Measurements from ENCODE around the gene SERTAD1. TPM values are rescaled to one million over a fixed set of nuclear protein-coding genes. Genes with fewer than 3 reads are reported as not detected.
"Not testable (repeated sequence)": the region's sequence is repeated elsewhere in the genome, so short reads cannot be mapped to it uniquely, and the experiment has no call there.

Gene SERTAD1
- total RNA-seq, 2 experiments from 2014 or later: 26.4 to 26.5 TPM

GRCh38 chr19:40457953-40458596, 32.3 kb upstream of the SERTAD1 start:
- Mint-ChIP-seq H3K36me3 (ENCODE audit: low read depth) (no peaks in the 10 kb centered on the region), H3K27me3 (no peaks in the 10 kb centered on the region), H3K4me1 (ENCODE audit: low read depth) (peaks cover 3% of the 10 kb centered on the region), H3K27ac (no peak overlapping the region), H3K9me3 (no peaks in the 10 kb centered on the region), H3K4me3 (no peak overlapping the region)
- H3K27ac ChIP-seq (ENCODE audit: low read depth in 1 of 2, low read length in 2 of 2): no peak overlapping the region
- intact Hi-C loops (cut with DNase I, micrococcal nuclease): no loop called here
- H3K9me3 ChIP-seq (ENCODE audit: control insufficient read depth in 1 of 2, insufficient read depth in 1 of 2, low read length in 2 of 2): no peaks in the 10 kb centered on the region
- no peaks in the 10 kb centered on the region for H3K4me1 ChIP-seq (ENCODE audit: insufficient read depth, low read length)
- no peaks in the 10 kb centered on the region for H3K27me3 ChIP-seq (ENCODE audit: control insufficient read depth in 1 of 2, insufficient read depth in 2 of 2, low read length in 2 of 2)
- ATAC-seq (ENCODE audit: poor library complexity): no peak
- CTCF ChIA-PET: no interaction called here
- no peak overlapping the region for H3K4me3 ChIP-seq (ENCODE audit: low read length)
- POLR2A ChIA-PET: no interaction called here
- DNase-seq: no peak
- no peak for TF ChIP-seq CTCF (IDR thresholded peaks at IDR 0.05)
- no peaks in the 10 kb centered on the region for H3K36me3 ChIP-seq (ENCODE audit: insufficient read depth, low read length)

- no peaks in the 10 kb centered on the region for H3K27me3 Mint-ChIP-seq
- intact Hi-C loops (cut with DNase I, micrococcal nuclease): no loop called here
- no peak overlapping the region for H3K4me3 Mint-ChIP-seq
- no peaks in the 10 kb centered on the region for H3K4me1 ChIP-seq (ENCODE audit: insufficient read depth, low read length)
- no peaks in the 10 kb centered on the region for H3K27me3 ChIP-seq (ENCODE audit: control insufficient read depth in 1 of 2, insufficient read depth in 2 of 2, low read length in 2 of 2)
- ChIA-PET CTCF (no interaction called here), POLR2A (no interaction called here)
- H3K4me3 ChIP-seq (ENCODE audit: low read length): no peak overlapping the region
- H3K27ac Mint-ChIP-seq: no peak overlapping the region
- DNase-seq (no peak), ATAC-seq (ENCODE audit: poor library complexity) (no peak)
- no peaks in the 10 kb centered on the region for H3K4me1 Mint-ChIP-seq (ENCODE audit: low read depth)
- no peak for TF ChIP-seq CTCF (IDR thresholded peaks at IDR 0.05)
- no peaks in the 10 kb centered on the region for H3K36me3 ChIP-seq (ENCODE audit: insufficient read depth, low read length)
- no peaks in the 10 kb centered on the region for H3K9me3 ChIP-seq (ENCODE audit: control insufficient read depth in 1 of 2, insufficient read depth in 1 of 2, low read length in 2 of 2)
- no peaks in the 10 kb centered on the region for H3K9me3 Mint-ChIP-seq
- H3K27ac ChIP-seq (ENCODE audit: low read depth in 1 of 2, low read length in 2 of 2): no peak overlapping the region
- no peaks in the 10 kb centered on the region for H3K36me3 Mint-ChIP-seq (ENCODE audit: low read depth)
Observed at GRCh38 chr19:40457048-40457447, 31.3 kb upstream of the SERTAD1 start.

GRCh38 chr19:40453943-40454342, 28.2 kb upstream of the SERTAD1 start:
- H3K9me3 Mint-ChIP-seq; H3K27me3 Mint-ChIP-seq; H3K4me3 Mint-ChIP-seq; H3K4me1 Mint-ChIP-seq (ENCODE audit: low read depth); H3K36me3 ChIP-seq (ENCODE audit: insufficient read depth, low read length); H3K36me3 Mint-ChIP-seq (ENCODE audit: low read depth); intact Hi-C loops (cut with DNase I, micrococcal nuclease); H3K27ac ChIP-seq (ENCODE audit: low read depth in 1 of 2, low read length in 2 of 2); H3K4me1 ChIP-seq (ENCODE audit: insufficient read depth, low read length); ATAC-seq (ENCODE audit: poor library complexity); H3K27me3 ChIP-seq (ENCODE audit: control insufficient read depth in 1 of 2, insufficient read depth in 2 of 2, low read length in 2 of 2); H3K9me3 ChIP-seq (ENCODE audit: control insufficient read depth in 1 of 2, insufficient read depth in 1 of 2, low read length in 2 of 2); H3K4me3 ChIP-seq (ENCODE audit: low read length); DNase-seq; H3K27ac Mint-ChIP-seq; CTCF ChIA-PET: not testable (repeated sequence)
- POLR2A ChIA-PET: interaction anchor here (1.7 kb wide), 1 partner anchor 11 kb away, joined by 9 read pairs; the partner anchor contains the start of gene SERTAD3

GRCh38 chr19:40453151-40453735, 27.5 kb upstream of the SERTAD1 start:
- Histone ChIP-seq H3K36me3 (ENCODE audit: insufficient read depth, low read length) (no peaks in the 10 kb centered on the region), H3K27me3 (ENCODE audit: control insufficient read depth in 1 of 2, insufficient read depth in 2 of 2, low read length in 2 of 2) (no peaks in the 10 kb centered on the region), H3K9me3 (ENCODE audit: control insufficient read depth in 1 of 2, insufficient read depth in 1 of 2, low read length in 2 of 2) (no peaks in the 10 kb centered on the region), H3K4me1 (ENCODE audit: insufficient read depth, low read length) (no peaks in the 10 kb centered on the region), H3K27ac (ENCODE audit: low read depth in 1 of 2, low read length in 2 of 2) (no peak overlapping the region), H3K4me3 (ENCODE audit: low read length) (no peak overlapping the region)
- CTCF ChIA-PET: no interaction called here
- no peaks in the 10 kb centered on the region for H3K27me3 Mint-ChIP-seq
- DNase-seq (no peak), ATAC-seq (ENCODE audit: poor library complexity) (no peak)
- no peaks in the 10 kb centered on the region for H3K4me1 Mint-ChIP-seq (ENCODE audit: low read depth)
- H3K36me3 Mint-ChIP-seq (ENCODE audit: low read depth): no peaks in the 10 kb centered on the region
- intact Hi-C loops (cut with DNase I, micrococcal nuclease): no loop called here
- no peak overlapping the region for H3K27ac Mint-ChIP-seq
- no peak overlapping the region for H3K4me3 Mint-ChIP-seq
- no peaks in the 10 kb centered on the region for H3K9me3 Mint-ChIP-seq
- POLR2A ChIA-PET: interaction anchor here (1.7 kb wide), 1 partner anchor 10 kb away, joined by 9 read pairs; the partner anchor contains the start of gene SERTAD3
- no peak for TF ChIP-seq CTCF (IDR thresholded peaks at IDR 0.05)

Measured in CD4-positive, alpha-beta T cell (primary cell).